ENCODE data around the gene MS4A6E.

The MS4A6E gene

GRCh38 chr11:60376601-60377000 lies 49.5 kb downstream of the MS4A6E start:
- in situ Hi-C loops (cut with HindIII; ENCODE audit: low sequenced_read_pairs), result no loop called here
- TF ChIP-seq CTCF (IDR thresholded peaks at IDR 0.05; ENCODE audit: low read depth, low read length, missing control alignments), result no peak
- no peak for DNase-seq (ENCODE audit: low read depth)
- no peak overlapping the region for H3K4me3 ChIP-seq (ENCODE audit: low read depth, low read length)

GRCh38 chr11:60377401-60378136 lies 50.5 kb downstream of the MS4A6E start:
- no peak for DNase-seq (ENCODE audit: low read depth)
- in situ Hi-C loops (cut with HindIII; ENCODE audit: low sequenced_read_pairs), result no loop called here
- TF ChIP-seq CTCF (IDR thresholded peaks at IDR 0.05; ENCODE audit: low read depth, low read length, missing control alignments), result no peak
- H3K4me3 ChIP-seq (ENCODE audit: low read depth, low read length), result no peak overlapping the region

- no peak for DNase-seq (ENCODE audit: low read depth)
- H3K4me3 ChIP-seq (ENCODE audit: low read depth, low read length), result no peak within 1 kb of the TSS
- in situ Hi-C loops (cut with HindIII; ENCODE audit: low sequenced_read_pairs), result no loop called here
- no peak for TF ChIP-seq CTCF (IDR thresholded peaks at IDR 0.05; ENCODE audit: low read depth, low read length, missing control alignments)
Measured at GRCh38 chr11:60378354-60378753, 51.3 kb downstream of the MS4A6E start, which contains the start of gene MS4A7. Gene MS4A7, plus strand, starts transcription at chr11:60378532. Its CDS starts 4,610 bp downstream, at chr11:60383142.

GRCh38 chr11:60389279-60389910 lies 62.3 kb downstream of the MS4A6E start:
- in situ Hi-C loops (cut with HindIII; ENCODE audit: low sequenced_read_pairs), result no loop called here
- TF ChIP-seq CTCF (IDR thresholded peaks at IDR 0.05; ENCODE audit: low read depth, low read length, missing control alignments), result no peak
- no peak for DNase-seq (ENCODE audit: low read depth)
- H3K4me3 ChIP-seq (ENCODE audit: low read depth, low read length), result no peak overlapping the region

- in situ Hi-C loops (cut with HindIII; ENCODE audit: low sequenced_read_pairs), result no loop called here
- no peak overlapping the region for H3K4me3 ChIP-seq (ENCODE audit: low read depth, low read length)
- no peak for DNase-seq (ENCODE audit: low read depth)
- TF ChIP-seq CTCF (IDR thresholded peaks at IDR 0.05; ENCODE audit: low read depth, low read length, missing control alignments), result no peak
Measured at GRCh38 chr11:60390419-60390818, 63.4 kb downstream of the MS4A6E start.
